LoVo (cell line): ENCODE results near the gene WEE2.
A peak's percentile ranks its signal among the peaks of the same experiment; 100 is the strongest.
"Not testable (repeated sequence)": the region's sequence is repeated elsewhere in the genome, so short reads cannot be mapped to it uniquely, and the experiment has no call there.

Experiments used
- DNase-seq: peaks from one replicate; pipeline ENCODE4 v3.0.0-alpha.2; 2016; ENCODE audit warnings: low spot score

Gene WEE2

DNA sequence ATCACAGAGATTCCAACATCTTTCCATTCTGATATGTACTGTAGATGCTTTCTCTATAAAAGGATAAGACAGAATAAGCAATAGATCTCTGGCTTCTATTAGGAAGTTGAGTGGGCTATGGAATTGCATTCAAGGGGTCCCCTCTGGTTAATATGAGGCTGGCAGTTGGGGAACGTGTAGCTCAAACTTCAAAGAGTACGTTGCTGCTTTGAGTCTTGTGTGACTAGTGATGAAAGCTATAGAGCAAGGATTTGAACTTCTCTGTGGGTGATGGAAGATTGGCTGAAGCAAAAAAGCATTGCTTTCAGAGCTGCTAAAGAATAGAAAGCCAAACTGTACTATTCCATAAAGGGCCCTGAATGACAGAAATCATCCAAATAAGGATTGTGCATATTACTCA, 6.4 kb downstream of the WEE2 start:
- no peak for DNase-seq

- no peak for DNase-seq
Observed at GRCh38 chr7:141715018-141715417, 6.9 kb downstream of the WEE2 start.

GRCh38 chr7:141715794-141716689, 7.9 kb downstream of the WEE2 start:
- DNase-seq = no peak

- no peak for DNase-seq
Observed at GRCh38 chr7:141717450-141717849, 9.3 kb downstream of the WEE2 start.

GRCh38 chr7:141722529-141722928, 14.4 kb downstream of the WEE2 start:
- DNase-seq = no peak

DNA sequence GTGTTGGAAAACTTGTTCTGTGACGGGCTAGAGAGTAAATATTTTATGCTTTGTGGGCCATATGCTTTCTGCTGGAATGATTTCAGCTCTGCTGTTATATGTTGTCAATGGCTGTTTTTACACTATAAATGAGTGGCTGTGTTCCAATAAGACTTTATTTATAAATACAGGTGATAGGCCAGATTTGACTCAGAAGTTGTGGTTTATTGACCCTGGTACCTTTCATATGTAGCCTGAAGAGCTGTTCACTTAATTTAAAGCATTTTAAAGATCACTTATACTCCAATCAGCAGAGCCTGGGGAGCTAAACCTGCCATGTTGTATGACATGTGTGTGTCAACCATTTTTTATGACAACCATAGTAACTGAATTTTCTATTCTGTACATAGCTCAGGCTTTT, 20.9 kb downstream of the WEE2 start:
- DNase-seq = no peak

GRCh38 chr7:141731476-141732149, 23.5 kb downstream of the WEE2 start:
- DNase-seq = no peak

DNA sequence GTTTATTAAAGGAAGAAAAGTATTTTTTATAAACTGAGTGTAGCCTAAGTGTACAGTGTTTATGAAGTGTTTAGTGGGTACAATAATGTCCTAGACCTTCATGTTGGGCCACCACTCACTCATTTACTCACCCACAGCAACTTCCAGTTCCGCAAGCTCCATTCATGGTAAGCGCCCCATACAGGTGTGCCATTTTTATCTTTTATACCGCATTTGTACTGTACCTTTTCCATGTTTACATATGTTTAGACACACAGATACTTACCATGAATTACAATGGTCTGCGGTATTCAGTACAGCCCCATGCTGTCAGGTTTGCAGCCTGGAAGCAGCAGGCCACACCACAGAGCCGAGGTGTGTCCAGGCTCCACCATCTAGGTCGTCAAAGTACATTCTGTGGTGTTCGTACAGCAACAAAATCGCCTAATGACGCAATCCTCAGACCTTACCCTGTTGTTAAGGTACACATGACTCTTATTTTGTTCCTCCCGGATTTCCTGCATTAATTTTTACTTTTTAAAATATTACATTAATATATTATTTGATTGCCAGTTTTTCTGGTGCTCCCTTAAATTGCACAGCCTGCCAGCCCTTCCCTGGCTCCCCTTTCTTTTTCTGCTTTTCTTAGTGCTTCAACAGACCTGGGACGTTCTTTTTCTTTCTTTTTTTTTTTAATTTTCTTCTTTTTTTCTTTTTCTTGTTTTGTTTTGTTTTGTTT, 29.1 kb downstream of the WEE2 start:
- DNase-seq = peak; percentile 59

GRCh38 chr7:141737836-141738591, 29.9 kb downstream of the WEE2 start, which contains the start of gene SSBP1:
Gene SSBP1, plus strand, starts transcription at chr7:141738358. Its CDS starts 809 bp downstream, at chr7:141739167.
- DNase-seq = peak; percentile 100

- DNase-seq = no peak
Observed at GRCh38 chr7:141738592-141739013, 30.4 kb downstream of the WEE2 start.

- no peak for DNase-seq
Observed at GRCh38 chr7:141739250-141739649, 31.1 kb downstream of the WEE2 start.

DNA sequence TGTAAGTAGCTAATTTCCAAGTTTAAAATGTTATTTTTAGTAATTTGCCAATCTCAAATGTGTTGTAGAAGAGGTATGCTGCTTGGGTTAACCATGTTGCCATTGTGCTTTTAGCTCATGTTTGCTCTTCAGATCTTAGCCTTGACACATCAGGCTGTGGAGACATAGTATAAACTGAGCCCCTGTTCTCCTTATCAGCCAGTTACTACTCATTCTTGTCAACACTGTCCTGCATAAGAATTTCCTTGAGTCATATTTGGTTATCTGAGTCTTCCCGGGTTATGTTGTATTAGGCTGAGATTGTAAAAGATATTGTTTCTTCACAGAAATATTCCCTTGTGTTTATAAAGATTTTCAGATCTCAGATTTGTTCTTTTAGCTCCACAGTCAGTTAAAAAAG, 34.1 kb downstream of the WEE2 start:
- DNase-seq = no peak

GRCh38 chr7:141744131-141744530, 36.0 kb downstream of the WEE2 start:
- no peak for DNase-seq

GRCh38 chr7:141748396-141748795, 40.2 kb downstream of the WEE2 start:
- no peak for DNase-seq

DNA sequence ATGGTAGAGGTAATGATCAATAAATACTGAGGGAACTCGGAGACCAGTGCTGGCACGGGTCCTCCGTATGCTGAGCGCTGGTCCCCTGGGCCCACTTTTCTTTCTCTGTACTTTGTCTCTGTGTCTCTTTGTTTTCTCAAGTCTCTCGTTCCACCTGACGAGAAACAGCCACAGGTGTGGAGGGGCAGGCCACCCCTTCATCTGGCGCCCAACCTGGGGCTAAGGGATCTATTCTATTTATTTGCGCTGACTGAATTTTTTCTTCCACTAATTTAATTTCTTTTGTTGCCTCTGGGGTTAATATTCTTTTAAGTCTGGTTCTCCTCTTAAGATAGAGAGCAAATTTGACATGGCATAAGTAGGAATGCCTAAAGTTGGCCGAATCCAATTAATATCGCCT, 43.8 kb downstream of the WEE2 start:
- DNase-seq = not testable (repeated sequence)

- no peak for DNase-seq
Observed at GRCh38 chr7:141752634-141753033, 44.5 kb downstream of the WEE2 start.

GRCh38 chr7:141754939-141755338, 46.8 kb downstream of the WEE2 start:
- peak; percentile 42 for DNase-seq

GRCh38 chr7:141763797-141764196, 55.6 kb downstream of the WEE2 start, which contains the start of gene TAS2R3:
Gene TAS2R3, plus strand, starts transcription at chr7:141764097. Its CDS starts 62 bp downstream, at chr7:141764159.
- no peak for DNase-seq

- DNase-seq = not testable (repeated sequence)
Observed at GRCh38 chr7:141770083-141770583, 62.0 kb downstream of the WEE2 start.

DNA sequence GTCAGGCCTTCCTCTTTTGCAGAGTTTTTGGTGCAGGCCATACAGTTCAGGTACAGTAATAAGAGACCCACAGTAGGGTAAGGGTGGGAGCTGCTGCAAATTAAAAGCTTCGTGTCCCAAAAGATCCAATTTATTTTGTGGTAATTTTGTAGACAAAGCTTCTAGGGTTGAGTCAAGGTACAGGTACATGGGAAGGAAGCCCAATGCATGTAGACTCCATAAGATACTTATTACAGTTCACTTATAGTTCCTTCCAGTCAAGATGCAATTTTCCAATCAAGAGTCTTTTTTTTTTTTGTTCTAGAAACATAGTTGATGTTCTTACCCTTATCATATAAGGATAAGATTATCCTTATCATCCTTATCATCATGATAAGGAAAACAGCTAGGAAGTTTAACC, 68.2 kb downstream of the WEE2 start, which contains the start of gene TAS2R4:
TSS of gene TAS2R4 (plus strand) at position 301 of the 400 bp plus-strand sequence. CDS start 1,815 bp downstream, outside the sequence.
- DNase-seq = no peak
